HG03097 (cell line): ENCODE data around the gene WDR7.
"Not testable (repeated sequence)": the region's sequence is repeated elsewhere in the genome, so short reads cannot be mapped to it uniquely, and the experiment has no call there.

ENCODE experiments used
- ATAC-seq: cut with Tn5 transposase; IDR thresholded peaks from one replicate; pipeline ENCODE4 v1.9.1; 2021; ENCODE audit not compliant: unreplicated experiment, low FRiP score

WDR7 gene

DNA sequence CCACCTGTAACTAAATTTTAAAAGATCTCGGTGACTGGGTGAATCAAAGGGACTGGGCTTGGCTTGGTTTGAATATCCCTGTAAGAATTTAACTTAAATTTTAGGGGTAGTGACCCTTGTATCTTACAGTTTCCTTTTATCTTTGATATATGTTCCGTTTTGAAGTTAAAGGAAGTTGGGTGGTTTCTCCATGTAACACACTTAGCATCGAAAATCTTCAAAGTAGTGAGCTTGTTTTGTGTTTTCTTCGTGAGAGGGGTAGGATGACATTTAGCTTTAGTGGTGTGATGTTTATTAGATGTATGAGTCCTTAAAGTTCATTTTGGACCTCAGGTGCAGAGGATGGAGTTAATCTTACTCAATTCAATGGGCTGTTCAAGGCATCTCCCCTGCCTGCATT, 1.6 kb downstream of the WDR7 start:
- no peak for ATAC-seq

DNA sequence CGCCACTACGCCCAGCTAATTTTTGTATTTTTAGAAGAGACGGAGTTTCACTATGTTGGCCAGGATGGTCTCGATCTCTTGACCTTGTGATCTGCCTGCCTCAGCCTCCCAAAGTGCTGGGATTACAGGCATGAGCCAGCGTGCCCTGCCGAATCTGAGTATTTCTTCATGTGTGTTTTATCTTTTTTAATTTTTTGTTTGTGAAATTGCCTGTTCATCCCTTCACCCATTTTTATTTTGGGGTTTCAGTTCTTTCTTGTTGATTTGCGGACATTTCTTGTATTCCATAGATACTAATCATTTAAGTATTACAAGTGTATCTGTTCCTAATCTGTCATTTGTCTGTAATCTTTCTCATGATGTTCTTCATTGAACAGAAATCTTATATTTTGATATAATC, 3.1 kb downstream of the WDR7 start:
- ATAC-seq: not testable (repeated sequence)

DNA sequence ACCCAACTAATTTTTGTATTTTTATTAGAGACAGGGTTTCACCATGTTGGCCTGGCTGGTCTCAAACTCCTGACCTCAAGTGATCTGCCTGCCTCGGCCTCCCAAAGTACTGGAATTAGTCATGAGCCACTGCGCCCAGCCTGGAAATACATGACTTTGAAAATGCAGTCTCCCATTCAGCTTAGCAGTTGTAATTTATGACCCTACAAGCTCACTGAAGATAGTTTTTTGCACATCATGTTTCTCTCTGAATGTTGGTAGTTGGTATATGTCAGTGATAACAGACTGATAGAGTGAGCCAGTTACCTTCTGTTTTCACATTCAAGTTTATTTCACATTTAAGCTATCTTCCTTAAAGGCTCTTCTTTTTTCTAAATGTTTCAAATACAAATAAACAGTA, 7.1 kb downstream of the WDR7 start:
- no peak for ATAC-seq

DNA sequence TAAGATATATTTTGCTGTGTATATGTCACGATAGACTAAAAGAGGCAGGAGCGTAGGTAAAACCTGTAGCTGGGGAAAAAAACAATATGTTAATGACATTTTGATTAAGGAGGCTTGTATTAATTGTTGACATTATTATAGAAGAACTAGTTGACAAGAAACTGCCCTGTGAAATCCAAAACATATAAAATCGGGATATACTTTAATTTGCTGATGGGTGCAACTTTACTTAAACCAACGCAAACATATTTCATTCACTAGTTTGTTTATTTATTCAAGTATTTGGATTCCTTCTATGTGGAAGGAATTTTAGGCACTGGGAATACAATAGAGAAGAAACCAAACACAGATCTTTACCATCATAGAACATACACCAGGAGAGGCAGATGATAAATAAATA, 8.0 kb downstream of the WDR7 start:
- no peak for ATAC-seq

DNA sequence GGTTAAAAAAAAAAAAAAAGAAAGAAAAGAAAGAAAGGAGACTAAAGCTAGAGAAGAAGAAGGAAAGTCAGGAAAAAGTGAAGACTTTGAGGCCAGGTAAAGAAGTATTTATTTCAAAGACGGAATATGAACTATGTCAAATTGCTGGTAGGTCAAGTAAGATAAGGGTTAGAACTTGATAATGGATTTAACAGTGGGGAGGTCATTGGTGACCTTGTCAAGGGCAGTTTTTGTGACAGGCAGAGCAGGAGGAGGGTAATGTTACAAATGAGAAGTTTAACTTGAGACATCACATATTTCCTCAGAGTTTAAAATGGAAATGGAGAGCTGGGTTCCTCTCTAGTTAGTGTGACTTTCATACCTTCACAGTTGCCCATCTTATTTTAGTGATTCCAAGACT, 9.5 kb downstream of the WDR7 start:
- ATAC-seq: no peak

DNA sequence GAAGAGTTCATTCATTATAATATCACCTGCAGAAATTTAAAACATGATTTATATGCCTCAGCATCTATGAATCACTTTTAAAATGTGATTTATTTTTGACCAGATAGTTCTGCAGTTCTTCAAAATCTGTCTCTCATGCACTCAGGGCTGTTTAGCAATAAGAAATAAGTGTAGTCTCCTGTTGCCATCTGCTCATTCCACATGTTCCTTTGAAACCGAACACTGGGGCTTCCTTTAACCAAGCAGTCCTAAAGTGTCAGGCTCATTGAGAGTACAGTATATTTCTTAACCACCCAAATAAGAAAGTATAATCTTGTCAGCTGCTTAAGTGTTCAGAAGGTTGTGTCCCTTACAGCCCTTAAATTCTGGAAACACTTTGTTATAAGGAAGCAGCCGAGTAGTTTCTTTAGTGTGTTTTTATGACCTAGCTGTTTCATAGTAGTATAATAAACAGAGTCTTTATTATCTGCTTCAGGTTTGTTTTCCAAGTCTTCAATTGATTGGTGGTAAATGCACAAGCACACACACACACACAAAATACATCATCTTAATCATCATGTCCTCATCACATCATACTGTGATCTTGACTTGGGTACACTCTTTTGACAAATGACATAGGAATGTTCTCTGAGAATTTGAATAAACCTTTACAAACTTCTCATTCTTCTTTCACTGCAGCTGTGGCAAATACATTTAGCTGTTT, 10.4 kb downstream of the WDR7 start:
- no peak for ATAC-seq

DNA sequence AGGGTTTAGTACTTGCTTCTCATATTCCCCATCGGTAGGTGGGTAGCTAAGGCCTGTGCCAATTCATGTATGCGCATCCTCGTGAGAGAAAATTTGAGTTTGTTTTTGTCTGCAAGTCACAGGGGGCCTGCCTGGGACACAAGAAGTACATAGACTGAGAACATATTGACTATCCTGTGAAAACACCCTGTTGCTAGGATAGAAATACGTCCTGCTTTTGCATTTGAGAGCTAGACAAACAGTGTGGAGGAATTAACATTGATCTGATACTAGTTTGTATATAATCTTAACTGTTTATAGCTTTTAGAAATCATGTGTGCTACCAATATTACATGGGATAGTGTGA, 10.9 kb downstream of the WDR7 start:
- ATAC-seq: no peak

DNA sequence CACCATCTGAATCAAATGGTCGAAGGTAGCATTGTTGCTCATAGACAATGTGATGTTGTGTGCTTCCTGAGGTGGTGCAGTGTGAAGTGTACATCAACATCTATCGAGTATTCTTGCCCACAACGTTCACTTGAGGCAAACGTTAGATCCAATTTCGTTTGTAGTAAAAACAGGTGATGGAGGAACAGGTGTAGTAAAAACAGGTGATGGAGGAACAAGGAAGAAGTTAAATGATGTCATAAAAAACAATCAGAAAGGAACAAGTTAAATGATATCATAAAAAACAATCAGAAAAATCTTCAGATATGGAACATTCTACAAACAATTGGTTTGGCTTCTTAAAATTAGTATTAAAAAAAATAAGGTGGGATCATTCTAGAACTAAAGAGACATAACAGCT, 11.3 kb downstream of the WDR7 start:
- no peak for ATAC-seq

DNA sequence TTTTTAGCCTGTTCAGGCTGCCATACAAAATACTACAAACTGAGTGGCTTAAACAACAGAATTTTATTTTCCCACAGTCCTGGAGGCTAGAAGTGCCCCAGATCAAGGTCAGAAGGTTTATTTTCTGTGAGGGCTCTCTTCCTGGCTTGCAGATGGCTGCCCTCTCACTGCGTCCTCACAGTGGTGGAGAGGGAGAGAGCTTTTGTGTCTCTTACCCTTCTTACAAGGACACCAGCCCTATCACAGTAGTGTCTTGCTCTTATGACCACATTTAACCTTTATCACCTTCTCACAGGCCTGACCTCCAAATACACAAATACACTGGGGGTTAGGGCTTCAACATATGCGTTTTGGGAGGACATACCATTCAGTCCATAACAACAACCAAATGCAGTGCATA, 11.7 kb downstream of the WDR7 start:
- ATAC-seq: no peak

DNA sequence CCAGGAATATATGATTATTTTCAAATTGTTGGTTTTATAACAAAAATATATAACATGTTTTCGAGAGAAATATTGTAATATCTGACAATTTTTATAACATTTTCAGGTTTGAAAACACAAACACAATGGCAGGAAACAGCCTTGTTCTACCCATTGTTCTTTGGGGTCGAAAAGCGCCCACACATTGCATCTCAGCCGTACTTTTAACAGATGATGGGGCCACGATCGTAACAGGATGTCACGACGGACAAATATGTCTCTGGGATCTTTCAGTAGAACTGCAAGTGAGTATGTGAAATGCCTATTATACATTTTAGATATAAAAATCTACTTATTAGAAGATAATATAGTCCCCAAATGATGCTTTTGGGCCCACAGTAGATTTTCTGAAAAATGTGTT, 21.2 kb downstream of the WDR7 start:
- ATAC-seq: no peak

DNA sequence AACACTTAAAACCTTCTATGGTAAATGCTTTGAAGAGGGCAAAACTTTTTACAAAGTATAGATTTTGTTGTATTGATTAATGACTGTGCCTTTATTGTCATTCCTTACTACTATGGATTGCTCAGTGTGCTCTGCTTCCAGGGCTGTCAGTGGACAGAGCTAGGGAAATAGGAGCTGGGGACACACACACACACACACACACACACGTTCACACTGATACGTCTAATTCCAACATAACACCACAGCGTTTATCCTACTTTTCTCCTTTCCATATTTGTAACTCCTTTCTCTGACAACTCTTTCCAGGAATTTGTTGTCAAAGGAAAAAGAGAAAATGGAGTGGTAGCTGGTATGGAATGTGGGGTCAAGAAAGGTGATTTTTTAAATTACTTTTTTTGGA, 21.8 kb downstream of the WDR7 start:
- ATAC-seq: no peak

DNA sequence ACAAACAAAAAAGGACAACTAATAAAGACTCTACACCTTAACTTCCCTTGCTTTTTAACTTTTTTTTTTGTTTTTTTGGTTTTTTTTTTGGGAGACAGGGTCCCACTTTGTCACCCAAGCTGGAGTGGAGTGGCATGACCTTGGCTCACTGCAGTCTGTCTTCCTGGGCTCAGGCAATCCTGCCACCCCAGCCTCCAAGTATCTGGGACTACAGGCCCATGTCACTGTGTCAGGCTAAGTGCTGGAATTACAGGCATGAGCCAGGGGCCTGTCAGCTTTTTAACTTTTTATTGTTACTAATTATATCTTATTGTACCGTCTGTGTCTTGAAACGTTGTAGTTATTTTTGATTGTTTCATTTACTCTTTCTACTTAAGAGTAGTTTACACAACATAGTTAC, 25.5 kb downstream of the WDR7 start:
- no peak for ATAC-seq

DNA sequence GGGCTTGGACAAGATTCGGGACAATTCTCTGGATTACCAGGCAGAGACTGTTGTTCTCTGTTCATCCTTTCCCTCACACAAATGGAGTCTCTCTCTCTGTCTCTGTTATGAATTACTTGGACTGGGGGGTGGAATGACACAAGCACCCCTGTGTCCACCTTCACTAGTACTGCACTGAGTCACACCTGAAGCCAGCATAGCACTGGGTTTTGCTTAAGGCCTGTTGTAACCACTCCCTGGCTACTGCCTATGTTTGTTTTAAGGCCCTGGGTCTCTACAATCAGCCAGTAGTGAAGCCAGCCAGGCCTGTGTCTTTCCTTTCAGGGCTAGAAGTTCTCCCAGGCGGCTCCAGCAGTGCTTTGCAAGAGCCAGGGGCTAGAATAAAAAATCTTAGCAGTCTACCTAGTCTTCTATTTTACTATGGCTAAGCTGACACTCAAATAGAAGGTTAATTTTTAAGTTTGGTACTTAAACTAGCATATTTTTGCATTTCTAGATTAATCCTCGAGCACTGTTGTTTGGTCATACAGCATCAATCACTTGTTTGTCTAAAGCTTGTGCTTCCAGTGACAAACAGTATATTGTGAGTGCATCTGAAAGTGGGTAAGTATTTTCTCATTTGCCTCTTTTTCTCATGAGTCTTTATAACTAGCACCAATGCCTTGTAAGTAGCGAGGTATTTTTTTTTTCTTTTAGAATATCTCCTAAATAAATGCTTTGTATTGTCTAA, 27.8 kb downstream of the WDR7 start:
- ATAC-seq: no peak

DNA sequence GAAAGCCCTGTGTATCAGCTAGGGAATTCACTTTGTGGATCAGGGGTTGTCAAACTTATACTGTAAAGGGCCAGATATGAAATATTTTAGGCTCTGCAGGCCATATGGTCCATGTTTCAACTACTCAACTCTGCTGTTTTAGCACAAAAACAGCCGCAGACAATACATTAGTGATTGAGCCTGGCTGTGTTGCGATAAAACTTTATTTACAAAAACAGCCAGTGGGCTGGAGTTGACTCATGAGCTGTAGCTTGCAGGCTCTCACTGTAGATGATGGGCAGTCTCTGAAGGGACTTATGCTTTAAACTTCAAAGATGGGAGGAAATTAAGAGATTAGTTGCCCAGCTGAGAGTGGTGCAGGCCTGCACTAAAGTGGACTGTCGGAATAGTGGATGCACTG, 33.1 kb downstream of the WDR7 start:
- no peak for ATAC-seq

DNA sequence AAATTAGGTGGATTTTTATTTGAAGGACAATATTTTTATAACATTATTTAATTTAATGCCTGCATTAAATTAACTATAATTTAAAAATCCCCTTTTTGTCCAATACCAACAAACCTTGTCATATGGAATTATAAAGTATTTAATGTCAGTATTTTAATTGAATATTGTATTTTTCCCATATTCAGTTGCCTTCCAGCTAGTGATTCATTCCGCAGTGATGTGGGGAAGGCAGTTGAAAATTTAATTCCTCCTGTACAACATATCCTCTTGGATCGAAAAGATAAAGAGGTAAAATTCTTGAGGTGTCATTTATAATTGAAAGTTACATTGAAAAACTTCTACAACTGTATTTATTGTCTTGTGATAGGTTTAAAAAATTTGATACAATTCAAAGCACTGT, 40.4 kb downstream of the WDR7 start:
- ATAC-seq: no peak

DNA sequence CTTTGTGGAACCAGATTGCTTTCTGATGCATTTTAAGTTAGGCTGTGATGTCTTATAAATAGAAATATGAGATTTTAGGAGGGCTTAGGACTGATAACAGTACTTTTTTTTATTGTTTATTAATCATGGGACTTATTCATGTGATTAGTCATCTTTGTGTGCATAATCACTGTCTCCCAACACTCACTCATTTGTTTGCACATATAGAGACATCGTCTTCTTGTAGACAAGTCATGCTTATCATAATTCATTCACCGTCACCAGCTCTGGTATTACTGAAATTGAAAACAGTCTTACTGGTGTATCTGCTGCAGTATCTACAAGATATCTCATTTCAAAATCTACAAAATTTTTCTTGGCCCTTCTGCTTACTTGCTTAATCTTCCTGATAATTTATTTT, 45.8 kb downstream of the WDR7 start:
- no peak for ATAC-seq

DNA sequence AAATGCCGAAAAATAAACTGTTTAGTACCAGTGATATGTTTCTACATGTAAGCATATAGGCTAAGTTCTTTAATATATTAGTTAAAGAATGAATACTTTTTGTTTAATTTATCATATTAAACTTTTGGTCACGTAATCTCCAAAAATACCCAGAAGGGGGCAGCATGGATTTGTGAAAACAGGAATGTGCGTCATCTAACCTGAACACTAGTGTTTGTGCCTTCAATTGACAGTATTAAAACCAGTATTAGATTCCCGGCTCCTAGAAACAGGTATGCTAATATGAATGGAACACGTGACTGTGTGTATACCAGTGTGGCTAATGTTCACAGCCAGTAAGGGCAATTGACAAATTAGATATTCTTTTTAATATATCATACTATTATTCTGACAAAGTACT, 51.8 kb downstream of the WDR7 start:
- no peak for ATAC-seq

DNA sequence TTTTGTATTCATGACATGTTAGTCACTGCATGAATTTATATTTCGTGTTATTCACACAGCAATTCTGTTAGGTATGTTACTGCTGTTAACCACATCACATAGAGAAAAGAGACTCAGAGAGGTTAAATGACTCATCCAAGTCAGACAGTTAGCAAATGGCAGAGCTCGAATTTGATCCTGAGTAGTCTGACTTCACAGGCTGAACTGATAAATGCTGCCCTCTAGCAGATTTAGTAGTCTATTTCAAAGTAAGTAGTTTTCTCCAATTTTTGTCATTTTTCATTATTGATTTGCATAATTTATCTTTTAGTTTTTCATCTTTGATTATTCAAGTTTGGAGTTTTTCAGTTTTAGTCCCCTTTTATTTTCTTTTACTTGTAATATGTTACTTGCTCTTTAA, 58.3 kb downstream of the WDR7 start:
- peak; percentile 95 for ATAC-seq

DNA sequence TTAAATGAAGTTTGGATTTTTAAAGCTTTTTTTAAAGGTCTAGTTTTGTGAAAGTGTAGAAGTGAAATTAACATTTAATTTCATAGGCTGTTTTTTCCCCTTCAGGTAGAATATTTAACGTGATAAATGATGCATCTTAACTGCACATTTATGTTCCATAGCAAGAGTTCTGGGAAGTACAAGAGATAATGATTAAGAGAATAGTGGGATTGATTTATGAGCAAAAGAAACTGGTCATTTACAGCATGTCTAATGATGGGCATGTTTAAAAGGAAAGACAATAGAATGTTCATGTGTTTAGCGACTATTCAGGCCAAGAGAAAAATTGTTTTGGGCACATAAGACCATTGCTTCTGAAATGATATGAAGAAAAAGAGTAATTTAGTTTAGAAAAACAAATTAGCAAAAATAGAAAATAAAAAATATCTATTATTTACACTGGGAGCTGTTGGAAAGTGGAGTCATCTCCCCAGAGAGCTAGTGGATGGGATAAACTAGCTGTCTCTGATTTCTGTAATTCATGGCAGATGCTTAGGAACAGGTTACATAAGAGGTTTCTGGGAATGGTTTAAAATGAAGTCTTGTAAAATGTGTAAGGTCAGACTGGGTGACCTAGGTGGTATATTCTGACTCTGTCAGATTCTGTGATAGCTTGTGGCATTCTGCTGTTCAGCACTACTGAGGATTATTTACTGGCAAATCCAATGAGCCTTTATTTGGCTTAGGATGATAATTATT, 60.7 kb downstream of the WDR7 start:
- no peak for ATAC-seq

DNA sequence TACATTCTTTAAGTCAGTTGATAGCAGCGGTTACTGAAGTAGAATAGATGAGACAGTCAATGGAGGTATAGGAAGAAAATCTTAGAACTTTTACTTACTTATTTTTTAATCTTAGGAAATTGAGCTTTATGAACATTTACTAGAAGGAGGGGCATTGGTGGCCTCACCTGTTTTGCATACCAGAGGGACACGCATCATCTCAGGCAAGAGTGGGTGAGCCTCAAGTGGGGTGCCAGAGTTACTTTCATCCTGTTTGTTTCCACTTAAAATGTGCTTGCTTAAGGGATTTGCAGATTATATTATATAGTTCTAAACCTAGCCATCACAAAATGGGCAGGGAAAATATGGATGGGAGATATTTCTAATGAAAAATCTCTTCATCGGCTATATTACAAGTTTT, 61.6 kb downstream of the WDR7 start:
- ATAC-seq: no peak

DNA sequence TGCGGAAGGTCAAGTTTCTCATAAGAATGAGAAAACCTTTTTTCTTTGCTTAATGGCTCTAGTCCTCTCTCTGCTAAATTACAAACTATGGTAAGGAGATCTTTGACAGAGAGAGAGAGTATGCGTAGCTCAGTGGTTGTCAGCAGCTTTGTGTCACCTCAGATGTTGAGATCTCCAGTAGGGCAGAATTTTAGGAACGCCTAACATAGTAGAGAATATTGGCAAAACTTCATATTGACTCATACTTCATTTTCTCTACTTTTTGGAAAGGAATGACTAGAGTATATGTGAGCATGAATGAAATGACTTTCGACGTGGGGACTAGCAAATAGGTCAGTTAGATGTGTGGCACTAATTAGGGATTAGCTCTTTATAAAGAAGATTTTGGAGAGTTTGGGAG, 64.0 kb downstream of the WDR7 start:
- no peak for ATAC-seq

DNA sequence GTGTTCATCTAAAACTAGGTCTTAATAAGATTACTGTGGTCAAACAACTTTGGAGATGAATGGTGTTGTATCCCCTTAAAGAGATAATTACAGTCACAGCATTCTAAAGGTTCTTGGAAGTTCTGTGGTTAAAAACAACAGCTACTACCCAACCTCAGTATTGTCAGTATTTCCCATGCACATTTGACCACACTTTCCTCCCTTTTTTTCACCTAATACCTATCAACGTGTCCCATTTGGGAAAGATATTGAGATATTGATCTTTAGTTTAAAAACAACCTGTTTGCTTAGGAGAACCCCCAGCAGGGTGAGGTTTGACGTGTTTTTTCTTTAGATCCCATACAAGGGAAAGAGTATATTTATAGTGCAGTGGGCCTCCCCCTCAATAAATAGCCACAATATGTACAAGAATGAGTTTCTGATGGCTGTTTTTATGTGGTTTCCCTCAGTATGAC, 65.6 kb downstream of the WDR7 start:
- no peak for ATAC-seq
